Stromal cell of bone marrow (primary cell): ENCODE results near the gene DDX10.
A peak's percentile ranks its signal among the peaks of the same experiment; 100 is the strongest.

ENCODE experiments used
- DNase-seq: peaks from one replicate; pipeline ENCODE4 v3.0.0-alpha.2; 2012; ENCODE audit warnings: low read depth

Gene DDX10

GRCh38 chr11:108939135-108939534, 274.3 kb downstream of the DDX10 start:
- no peak for DNase-seq

GRCh38 chr11:108943853-108944252, 279.0 kb downstream of the DDX10 start:
- DNase-seq = no peak

GRCh38 chr11:108944471-108945178, 279.8 kb downstream of the DDX10 start:
- DNase-seq = no peak

GRCh38 chr11:108945341-108945740, 280.5 kb downstream of the DDX10 start:
- no peak for DNase-seq

- no peak for DNase-seq
Observed at GRCh38 chr11:108947654-108948570, 283.0 kb downstream of the DDX10 start.

GRCh38 chr11:108958368-108959104, 293.7 kb downstream of the DDX10 start:
- DNase-seq = peak; percentile 68

GRCh38 chr11:108959105-108959761, 294.4 kb downstream of the DDX10 start:
- DNase-seq = no peak

GRCh38 chr11:108959874-108960273, 295.0 kb downstream of the DDX10 start:
- DNase-seq = no peak

- no peak for DNase-seq
Observed at GRCh38 chr11:108960501-108960900, 295.6 kb downstream of the DDX10 start.

- no peak for DNase-seq
Observed at GRCh38 chr11:108961095-108961494, 296.2 kb downstream of the DDX10 start.

GRCh38 chr11:108963118-108963517, 298.2 kb downstream of the DDX10 start:
- DNase-seq = no peak

- peak; percentile 62 for DNase-seq
Observed at GRCh38 chr11:108965306-108966001, 300.6 kb downstream of the DDX10 start.

GRCh38 chr11:108966206-108966605, 301.3 kb downstream of the DDX10 start:
- DNase-seq = no peak

- no peak for DNase-seq
Observed at GRCh38 chr11:108966978-108967377, 302.1 kb downstream of the DDX10 start.

GRCh38 chr11:108967571-108967970, 302.7 kb downstream of the DDX10 start:
- DNase-seq = peak; percentile 75

- DNase-seq = no peak
Observed at GRCh38 chr11:108970221-108970991, 305.5 kb downstream of the DDX10 start.

- DNase-seq = no peak
Observed at GRCh38 chr11:108973402-108974162, 308.7 kb downstream of the DDX10 start.

- DNase-seq = no peak
Observed at GRCh38 chr11:108975026-108975425, 310.2 kb downstream of the DDX10 start.

- DNase-seq = no peak
Observed at GRCh38 chr11:108975641-108976071, 310.8 kb downstream of the DDX10 start.
